Chondrocyte (in vitro differentiated cells): ENCODE measurements around the gene MED12. TPM values are rescaled to one million over a fixed set of nuclear protein-coding genes. Genes with fewer than 3 reads are reported as not detected.

Experiments
- DNase-seq: peaks from one replicate; pipeline ENCODE4 v3.0.0; 2021; ENCODE audit warnings: mixed read lengths, low spot score
- H3K27ac Mint-ChIP-seq: one replicate; pipeline ENCODE4 v1.8.0; 2021; ENCODE audit warnings: mild to moderate bottlenecking, moderate library complexity, mixed read lengths; ENCODE audit not compliant: unreplicated experiment
- H3K27me3 Mint-ChIP-seq: 2 replicates; pipeline ENCODE4 v1.8.0; 2021; ENCODE audit warnings: low read depth, mixed read lengths
- H3K36me3 Mint-ChIP-seq: 2 replicates; pipeline ENCODE4 v1.8.0; 2021; ENCODE audit warnings: low read depth, mixed read lengths
- H3K4me1 Mint-ChIP-seq: 2 replicates; pipeline ENCODE4 v1.8.0; 2021; ENCODE audit warnings: low read depth, mild to moderate bottlenecking, mixed read lengths
- H3K4me3 Mint-ChIP-seq: one replicate; pipeline ENCODE4 v1.8.0; 2021; ENCODE audit warnings: mild to moderate bottlenecking, moderate library complexity, mixed read lengths; ENCODE audit not compliant: unreplicated experiment
- H3K9me3 Mint-ChIP-seq: 2 replicates; pipeline ENCODE4 v1.8.0; 2021; ENCODE audit warnings: low read depth, mixed read lengths
- CTCF ChIP-seq: fragments of 200-600 bp; sonication (generic); IDR thresholded peaks from 2 replicates; pipeline ENCODE4 v1.5.0; 2021; ENCODE audit warnings: antibody characterized with exemption, mild to moderate bottlenecking, moderate library complexity
- total RNA-seq: library from RNA; stranded (reverse); gene quantifications from 3 replicates; pipeline ENCODE4 v1.2.1, GENCODE V29; 2021

MED12 gene
- total RNA-seq, 1 donor from 2014 or later = 33.4 TPM

DNA sequence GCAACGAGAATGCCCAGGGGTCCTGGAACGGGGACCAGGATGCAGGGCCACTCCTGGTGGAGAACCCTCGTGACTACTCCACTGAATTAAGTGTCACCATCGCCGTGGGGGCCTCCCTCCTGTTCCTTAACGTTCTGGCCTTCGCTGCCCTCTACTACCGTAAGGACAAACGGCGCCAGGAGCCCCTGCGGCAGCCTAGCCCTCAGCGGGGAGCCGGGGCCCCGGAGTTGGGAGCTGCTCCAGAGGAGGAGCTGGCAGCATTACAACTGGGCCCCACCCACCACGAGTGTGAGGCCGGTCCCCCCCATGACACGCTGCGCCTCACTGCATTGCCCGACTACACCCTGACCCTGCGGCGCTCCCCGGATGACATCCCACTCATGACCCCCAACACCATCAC lies 51.2 kb downstream of the MED12 start:
- peaks cover 10% of the 10 kb centered on the region for H3K9me3 Mint-ChIP-seq
- DNase-seq = no peak
- no peaks in the 10 kb centered on the region for H3K4me1 Mint-ChIP-seq
- H3K36me3 Mint-ChIP-seq = no peaks in the 10 kb centered on the region
- H3K27me3 Mint-ChIP-seq = no peaks in the 10 kb centered on the region
- H3K4me3 Mint-ChIP-seq = no peak overlapping the region
- TF ChIP-seq CTCF = no peak
- H3K27ac Mint-ChIP-seq = no peak overlapping the region

DNA sequence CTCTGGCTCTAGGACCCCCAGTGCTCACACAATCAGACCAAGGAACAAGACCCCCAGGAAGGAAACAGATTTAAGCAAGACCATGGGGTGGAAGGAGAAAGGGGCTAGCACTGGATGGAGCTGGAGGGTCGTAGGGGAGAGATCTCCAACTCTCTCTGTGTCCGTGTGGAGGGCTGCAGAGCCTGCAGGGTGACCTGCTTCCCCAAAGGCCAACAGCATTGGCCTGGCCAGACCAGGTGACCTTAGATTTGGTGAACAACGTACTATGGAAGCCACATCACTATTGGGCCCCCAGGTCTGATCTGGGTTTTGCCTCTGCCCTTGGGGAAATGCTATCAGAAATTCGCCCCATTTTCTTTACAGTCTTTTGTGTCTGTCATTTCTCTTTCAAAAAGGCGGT lies 52.3 kb downstream of the MED12 start:
- Mint-ChIP-seq H3K4me1 (no peaks in the 10 kb centered on the region), H3K36me3 (no peaks in the 10 kb centered on the region), H3K27me3 (no peaks in the 10 kb centered on the region), H3K9me3 (peaks cover 10% of the 10 kb centered on the region), H3K4me3 (no peak overlapping the region), H3K27ac (no peak overlapping the region)
- TF ChIP-seq CTCF = no peak
- DNase-seq = no peak

GRCh38 chrX:71171110-71171801 lies 52.9 kb downstream of the MED12 start:
- H3K4me3 Mint-ChIP-seq = no peak overlapping the region
- no peaks in the 10 kb centered on the region for H3K4me1 Mint-ChIP-seq

DNA sequence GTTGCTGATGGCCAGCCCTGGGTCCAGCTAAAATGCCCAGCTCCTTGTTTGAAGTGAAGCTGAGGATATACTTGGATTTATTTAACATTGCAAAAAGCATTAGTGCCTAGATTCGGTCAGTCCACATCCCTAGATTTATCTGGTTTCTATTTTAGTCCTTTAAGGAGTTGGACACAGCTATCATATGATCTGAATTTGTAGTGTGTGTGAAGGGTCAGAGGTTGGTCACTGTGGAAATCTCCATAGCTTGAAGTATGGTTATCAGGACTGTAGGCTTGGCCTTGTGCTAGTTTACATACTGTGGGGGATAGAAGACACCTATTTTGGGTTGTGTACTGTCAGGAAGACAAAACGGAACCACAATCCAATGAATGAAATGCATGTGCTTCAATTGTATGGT lies 55.0 kb downstream of the MED12 start:
- Mint-ChIP-seq H3K4me3 (no peak overlapping the region), H3K9me3 (peaks cover 3% of the 10 kb centered on the region), H3K27ac (no peak overlapping the region), H3K27me3 (no peaks in the 10 kb centered on the region), H3K36me3 (no peaks in the 10 kb centered on the region), H3K4me1 (no peaks in the 10 kb centered on the region)
- TF ChIP-seq CTCF = no peak
- DNase-seq = no peak

More at GRCh38 chrX:71171110-71171801, 52.9 kb downstream of the MED12 start:
- Mint-ChIP-seq H3K27ac (no peak overlapping the region), H3K9me3 (peaks cover 7% of the 10 kb centered on the region), H3K27me3 (no peaks in the 10 kb centered on the region), H3K36me3 (no peaks in the 10 kb centered on the region)
- no peak for TF ChIP-seq CTCF
- no peak for DNase-seq

DNA sequence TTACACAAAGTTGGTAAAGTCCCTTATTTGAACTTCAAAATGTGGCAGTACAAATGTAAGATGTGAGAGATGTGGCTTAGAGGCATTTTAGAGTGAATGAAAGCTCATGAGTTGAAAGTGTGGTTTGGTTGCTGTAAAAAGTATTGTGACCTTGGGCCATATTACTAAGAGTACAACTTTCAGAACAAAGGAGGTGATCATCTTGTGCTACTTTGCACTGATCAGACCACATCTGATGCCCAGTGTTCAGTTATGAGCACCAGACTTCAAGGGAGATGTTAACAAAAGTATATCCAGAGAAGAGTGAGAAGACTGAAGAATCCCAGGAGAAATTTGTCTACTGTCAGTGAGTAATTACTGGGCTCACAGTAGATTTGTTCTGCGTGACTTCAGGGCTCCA lies 56.4 kb downstream of the MED12 start:
- TF ChIP-seq CTCF = no peak
- DNase-seq = no peak
- H3K36me3 Mint-ChIP-seq = no peaks in the 10 kb centered on the region
- no peaks in the 10 kb centered on the region for H3K4me1 Mint-ChIP-seq
- no peaks in the 10 kb centered on the region for H3K27me3 Mint-ChIP-seq
- no peak overlapping the region for H3K27ac Mint-ChIP-seq
- H3K4me3 Mint-ChIP-seq = no peak overlapping the region
- peaks cover 3% of the 10 kb centered on the region for H3K9me3 Mint-ChIP-seq
